ENCODE measurements around the gene NFATC4. TPM values are rescaled to one million over a fixed set of nuclear protein-coding genes. Genes with fewer than 3 reads are reported as not detected.
A peak's percentile ranks its signal among the peaks of the same experiment; 100 is the strongest.

The NFATC4 gene
- polyA plus RNA-seq, 3 donors = not detected

GRCh38 chr14:24403294-24403998, 35.5 kb downstream of the NFATC4 start:
- WGBS (ENCODE audit: insufficient coverage) = 98% methylated on average over 5 of the region's 7 CpGs
- Histone ChIP-seq H3K27ac (ENCODE audit: low read depth in 1 of 2, low read length in 2 of 2) (no peak overlapping the region), H3K79me2 (ENCODE audit: insufficient read depth, low read length) (no peaks in the 10 kb centered on the region), H4K20me1 (ENCODE audit: insufficient read depth, low read length) (no peaks in the 10 kb centered on the region), H3K4me2 (replicated peaks; ENCODE audit: extremely low read depth, low read length, poor library complexity, severe bottlenecking) (no peak overlapping the region), H3K4me3 (replicated peaks in 1 of 3; ENCODE audit: low read depth in 2 of 3, low read length in 3 of 3) (no peak overlapping the region), H3K36me3 (replicated peaks in 1 of 2; ENCODE audit: control insufficient read depth in 1 of 2, insufficient read depth in 2 of 2, low read length in 2 of 2) (no peaks in the 10 kb centered on the region), H3K4me1 (ENCODE audit: control insufficient read depth in 1 of 2, insufficient read depth in 2 of 2, low read length in 2 of 2) (peaks cover 11 to 16% of the 10 kb centered on the region in 2 donors), H2AFZ (ENCODE audit: insufficient read depth, low read depth, low read length, poor library complexity, severe bottlenecking) (no peak overlapping the region), H3K9me3 (replicated peaks in 1 of 2; ENCODE audit: control insufficient read depth in 1 of 2, insufficient read depth in 1 of 2, low read length in 2 of 2) (no peaks in the 10 kb centered on the region), H3K9ac (ENCODE audit: insufficient read depth, low read length, poor library complexity, severe bottlenecking) (no peak overlapping the region), H3K27me3 (ENCODE audit: control insufficient read depth in 2 of 2, insufficient read depth in 2 of 2, low read length in 2 of 2) (peaks cover 0 to 7% of the 10 kb centered on the region in 2 donors)
- Mint-ChIP-seq H3K4me3 (no peak overlapping the region), H3K36me3 (peaks cover 0 to 4% of the 10 kb centered on the region in 2 donors), H3K9me3 (peaks cover 0 to 2% (median 0%) of the 10 kb centered on the region in 7 donors), H3K4me1 (peaks cover 14% of the 10 kb centered on the region), H3K27me3 (ENCODE audit: low read depth in 3 of 3) (peaks cover 6 to 14% (median 9%) of the 10 kb centered on the region in 3 donors), H3K27ac (no peak overlapping the region)
- TF ChIP-seq CTCF (IDR thresholded peaks at IDR 0.05) = no peak
- DNase-seq = no peak
- intact Hi-C loops (cut with micrococcal nuclease) = no loop called here

GRCh38 chr14:24404814-24405213, 36.8 kb downstream of the NFATC4 start:
- H3K27me3 Mint-ChIP-seq (ENCODE audit: low read depth in 3 of 3) = peaks cover 3 to 4% (median 4%) of the 10 kb centered on the region in 3 donors
- Histone ChIP-seq H3K27me3 (ENCODE audit: control insufficient read depth in 2 of 2, insufficient read depth in 2 of 2, low read length in 2 of 2) (peaks cover 0 to 1% of the 10 kb centered on the region in 2 donors), H3K4me2 (replicated peaks; ENCODE audit: extremely low read depth, low read length, poor library complexity, severe bottlenecking) (no peak overlapping the region), H3K79me2 (ENCODE audit: insufficient read depth, low read length) (no peaks in the 10 kb centered on the region), H3K9ac (ENCODE audit: insufficient read depth, low read length, poor library complexity, severe bottlenecking) (no peak overlapping the region), H4K20me1 (ENCODE audit: insufficient read depth, low read length) (no peaks in the 10 kb centered on the region), H3K4me1 (ENCODE audit: control insufficient read depth in 1 of 2, insufficient read depth in 2 of 2, low read length in 2 of 2) (peaks cover 3 to 6% of the 10 kb centered on the region in 2 donors), H3K4me3 (replicated peaks in 1 of 3; ENCODE audit: low read depth in 2 of 3, low read length in 3 of 3) (no peak overlapping the region), H3K36me3 (replicated peaks in 1 of 2; ENCODE audit: control insufficient read depth in 1 of 2, insufficient read depth in 2 of 2, low read length in 2 of 2) (no peaks in the 10 kb centered on the region), H3K9me3 (replicated peaks in 1 of 2; ENCODE audit: control insufficient read depth in 1 of 2, insufficient read depth in 1 of 2, low read length in 2 of 2) (no peaks in the 10 kb centered on the region), H2AFZ (ENCODE audit: insufficient read depth, low read depth, low read length, poor library complexity, severe bottlenecking) (no peak overlapping the region), H3K27ac (ENCODE audit: low read depth in 1 of 2, low read length in 2 of 2) (no peak overlapping the region)
- H3K9me3 Mint-ChIP-seq = peaks cover 0 to 2% (median 0%) of the 10 kb centered on the region in 7 donors
- H3K36me3 Mint-ChIP-seq = peaks cover 0 to 4% of the 10 kb centered on the region in 2 donors
- TF ChIP-seq CTCF (IDR thresholded peaks at IDR 0.05) = no peak
- DNase-seq = no peak
- H3K4me3 Mint-ChIP-seq = no peak overlapping the region
- 100% methylated on average over 2 of the region's 4 CpGs for WGBS (ENCODE audit: insufficient coverage)
- H3K4me1 Mint-ChIP-seq = peaks cover 6% of the 10 kb centered on the region
- H3K27ac Mint-ChIP-seq = peak overlapping the region in 1 of 7 donors; percentile 26
- intact Hi-C loops (cut with micrococcal nuclease) = loop anchor here in 1 of 2 donors (5.0 kb wide), 1 partner anchor 33 kb away; no protein-coding TSS in a partner anchor

Data from CD14-positive monocyte (primary cell).